DND-41 (cell line): Measurements from ENCODE around the gene NANOS2.

Source experiments
- EZH2 ChIP-seq: IDR thresholded peaks from 3 replicates; pipeline ENCODE4 v1.6.1; 2012; ENCODE audit warnings: borderline replicate concordance, low read depth, mild to moderate bottlenecking, moderate library complexity, low read length, inconsistent platforms; ENCODE audit not compliant: severe bottlenecking
- TF ChIP-seq, protein P1 (sequence below): IDR thresholded peaks from 2 replicates; pipeline ENCODE4 v1.5.1; 2012; ENCODE audit warnings: borderline replicate concordance, low read length, moderate library complexity, mild to moderate bottlenecking; ENCODE audit not compliant: poor library complexity, severe bottlenecking; ENCODE audit errors: extremely low read depth

DNA sequence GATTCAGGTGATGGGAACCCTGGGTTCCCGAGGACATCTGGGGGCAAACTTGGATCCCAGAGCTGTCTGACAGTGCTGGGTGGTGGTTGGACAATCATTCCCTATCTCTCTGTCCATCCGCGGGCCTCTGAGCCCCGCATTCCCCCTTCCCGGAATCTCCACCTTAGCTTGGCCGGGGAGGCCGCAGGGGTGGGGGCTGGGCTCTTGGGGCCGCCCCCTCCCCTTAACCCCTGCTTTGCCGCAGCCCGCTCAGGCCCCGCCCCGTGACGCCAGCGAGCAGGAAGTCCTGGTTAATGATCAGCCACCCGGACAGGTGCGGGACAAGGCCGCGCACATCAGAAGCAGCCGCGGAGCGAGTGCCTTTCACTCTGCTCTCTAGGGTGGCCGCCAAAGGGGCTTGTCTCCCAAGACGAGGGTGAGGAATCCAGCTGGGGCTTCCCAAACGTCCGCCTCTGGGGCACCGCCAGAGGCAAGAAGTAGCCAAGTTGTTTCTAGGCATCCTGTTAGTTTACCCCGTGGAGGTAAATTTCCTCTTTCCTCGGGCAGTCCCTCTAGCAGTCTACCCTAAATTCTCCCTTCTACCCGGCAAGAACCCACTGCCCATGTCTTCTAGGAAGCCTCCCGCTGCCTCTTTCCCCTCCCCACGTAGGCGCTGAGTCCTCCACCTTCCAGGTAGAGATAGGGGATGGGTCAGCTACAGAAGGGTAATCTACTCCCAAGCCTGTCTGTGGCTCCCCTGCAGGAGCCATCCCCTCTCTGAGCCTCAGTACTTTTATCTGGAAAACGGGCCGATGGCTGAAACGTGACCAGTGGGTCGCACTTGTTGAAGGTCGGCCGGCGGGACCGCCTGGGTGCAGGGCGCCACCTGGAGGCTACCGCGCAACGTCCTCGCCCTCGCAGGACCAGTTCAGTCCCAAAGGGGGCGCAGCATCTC is 31.7 kb downstream of the NANOS2 start:
- TF ChIP-seq EZH2 = no peak
- TF ChIP-seq, protein P1, sequence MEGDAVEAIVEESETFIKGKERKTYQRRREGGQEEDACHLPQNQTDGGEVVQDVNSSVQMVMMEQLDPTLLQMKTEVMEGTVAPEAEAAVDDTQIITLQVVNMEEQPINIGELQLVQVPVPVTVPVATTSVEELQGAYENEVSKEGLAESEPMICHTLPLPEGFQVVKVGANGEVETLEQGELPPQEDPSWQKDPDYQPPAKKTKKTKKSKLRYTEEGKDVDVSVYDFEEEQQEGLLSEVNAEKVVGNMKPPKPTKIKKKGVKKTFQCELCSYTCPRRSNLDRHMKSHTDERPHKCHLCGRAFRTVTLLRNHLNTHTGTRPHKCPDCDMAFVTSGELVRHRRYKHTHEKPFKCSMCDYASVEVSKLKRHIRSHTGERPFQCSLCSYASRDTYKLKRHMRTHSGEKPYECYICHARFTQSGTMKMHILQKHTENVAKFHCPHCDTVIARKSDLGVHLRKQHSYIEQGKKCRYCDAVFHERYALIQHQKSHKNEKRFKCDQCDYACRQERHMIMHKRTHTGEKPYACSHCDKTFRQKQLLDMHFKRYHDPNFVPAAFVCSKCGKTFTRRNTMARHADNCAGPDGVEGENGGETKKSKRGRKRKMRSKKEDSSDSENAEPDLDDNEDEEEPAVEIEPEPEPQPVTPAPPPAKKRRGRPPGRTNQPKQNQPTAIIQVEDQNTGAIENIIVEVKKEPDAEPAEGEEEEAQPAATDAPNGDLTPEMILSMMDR = peak; percentile 91
